Activated CD4-positive, CD25-positive, alpha-beta regulatory T cell treated with anti-CD3 and anti-CD28 coated beads, Interleukin-2, amount 50 U/mL, for 72 hours (primary cell): ENCODE data around the gene SLC35F1.

Experiments used
- DNase-seq: peaks from one replicate; pipeline ENCODE4 v3.0.0; 2021

The SLC35F1 gene

GRCh38 chr6:118206221-118206620 is 299.2 kb downstream of the SLC35F1 start:
- DNase-seq, result no peak

GRCh38 chr6:118207947-118208346 is 300.9 kb downstream of the SLC35F1 start:
- no peak for DNase-seq

- no peak for DNase-seq
These were observed 305.5 kb downstream of the SLC35F1 start for GRCh38 chr6:118212451-118213173.

- DNase-seq, result no peak
These were observed 308.2 kb downstream of the SLC35F1 start for GRCh38 chr6:118215269-118215668.

- DNase-seq, result no peak
These were observed 309.7 kb downstream of the SLC35F1 start for GRCh38 chr6:118216751-118217150.

- DNase-seq, result no peak
These were observed 311.1 kb downstream of the SLC35F1 start for GRCh38 chr6:118218156-118218555.

GRCh38 chr6:118220429-118221128 is 313.5 kb downstream of the SLC35F1 start:
- DNase-seq, result no peak

- DNase-seq, result no peak
These were observed 316.3 kb downstream of the SLC35F1 start for GRCh38 chr6:118223316-118223715.

GRCh38 chr6:118228886-118229285 is 321.8 kb downstream of the SLC35F1 start:
- no peak for DNase-seq

- DNase-seq, result no peak
These were observed 333.9 kb downstream of the SLC35F1 start for GRCh38 chr6:118240878-118241528.

GRCh38 chr6:118246406-118246805 is 339.3 kb downstream of the SLC35F1 start:
- DNase-seq, result no peak

- no peak for DNase-seq
These were observed 341.1 kb downstream of the SLC35F1 start for GRCh38 chr6:118248171-118248570.

- DNase-seq, result no peak
These were observed 342.6 kb downstream of the SLC35F1 start for GRCh38 chr6:118249680-118250079.

- DNase-seq, result no peak
These were observed 345.4 kb downstream of the SLC35F1 start for GRCh38 chr6:118252474-118252873.

- DNase-seq, result no peak
These were observed 346.7 kb downstream of the SLC35F1 start for GRCh38 chr6:118253741-118254140.

GRCh38 chr6:118260833-118261232 is 353.8 kb downstream of the SLC35F1 start:
- no peak for DNase-seq

- no peak for DNase-seq
These were observed 356.9 kb downstream of the SLC35F1 start for GRCh38 chr6:118263921-118264486.

- no peak for DNase-seq
These were observed 362.6 kb downstream of the SLC35F1 start for GRCh38 chr6:118269659-118270058.

GRCh38 chr6:118277631-118278030 is 370.6 kb downstream of the SLC35F1 start:
- DNase-seq, result no peak

GRCh38 chr6:118280210-118280609 is 373.1 kb downstream of the SLC35F1 start:
- DNase-seq, result no peak

GRCh38 chr6:118281291-118281690 is 374.2 kb downstream of the SLC35F1 start:
- no peak for DNase-seq

- DNase-seq, result no peak
These were observed 376.7 kb downstream of the SLC35F1 start for GRCh38 chr6:118283766-118284165.

- DNase-seq, result no peak
These were observed 377.8 kb downstream of the SLC35F1 start for GRCh38 chr6:118284736-118285360.
